ENCODE data around the gene GALNT18.

Gene GALNT18

DNA sequence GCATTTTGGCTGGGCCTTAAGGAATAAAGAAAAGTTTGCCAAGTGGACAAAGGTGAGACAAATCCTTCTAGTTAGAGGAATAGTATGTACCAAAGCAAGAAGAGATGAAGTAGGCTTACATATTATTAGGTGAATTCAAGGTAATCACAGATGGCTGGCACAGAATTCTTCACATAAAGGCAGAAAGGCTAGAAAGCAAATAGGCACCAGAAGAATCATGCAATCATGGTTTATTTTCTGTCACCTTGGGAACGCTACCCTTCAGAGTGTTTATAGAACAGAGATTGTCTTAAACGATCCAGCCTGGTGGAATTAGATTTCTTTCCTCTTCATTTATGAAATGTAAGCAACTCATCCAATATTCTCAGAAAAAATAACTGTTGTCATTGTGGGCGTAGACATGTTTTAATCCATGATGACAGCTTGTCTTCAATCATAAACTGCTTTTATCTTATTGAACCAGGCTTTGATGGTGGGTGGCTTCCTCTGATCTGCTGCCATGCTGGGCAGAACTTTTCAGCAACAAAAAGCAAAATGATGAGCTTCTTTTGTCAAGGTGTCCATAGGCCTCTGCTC lies 219.8 kb downstream of the GALNT18 start:
- DNase-seq = no peak

GRCh38 chr11:11400635-11401232 lies 221.1 kb downstream of the GALNT18 start:
- peak; percentile 12 for DNase-seq

DNA sequence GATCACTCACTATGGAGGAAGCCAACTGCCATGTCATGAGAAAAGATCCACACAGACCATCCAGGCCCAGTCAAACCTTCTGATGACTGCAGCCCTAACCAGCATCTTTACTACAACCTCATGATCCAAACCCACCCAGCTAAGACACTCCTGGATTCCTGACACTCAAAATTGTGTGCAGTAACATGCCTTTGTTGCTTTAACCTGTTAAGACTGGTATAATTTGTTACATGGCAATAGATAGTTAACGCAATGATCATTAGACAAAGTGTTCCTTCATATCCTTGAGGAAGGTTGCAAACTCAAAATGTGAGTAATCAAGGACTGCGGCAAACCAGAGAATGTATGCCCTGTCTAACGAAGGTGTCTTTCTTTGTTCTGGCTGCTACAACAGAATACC lies 221.7 kb downstream of the GALNT18 start:
- no peak for DNase-seq

DNA sequence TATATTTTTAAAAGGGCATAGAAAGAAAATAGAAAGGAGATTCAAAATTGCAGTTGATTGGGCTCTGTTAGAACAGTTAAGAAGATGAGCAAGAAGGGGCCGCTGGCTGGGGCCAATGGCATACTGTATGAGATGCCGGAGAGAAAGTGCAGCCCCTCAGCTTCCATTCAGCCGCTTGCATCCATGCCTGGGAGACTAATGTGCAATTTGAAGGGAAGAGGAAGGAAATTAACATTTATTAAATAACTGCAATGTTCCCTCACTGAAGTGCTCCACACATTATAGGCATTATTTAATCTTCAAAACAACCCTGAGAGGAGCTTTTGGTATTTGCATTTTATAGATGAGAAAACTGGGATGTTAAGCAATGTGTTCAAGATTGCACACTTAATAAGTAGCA lies 224.0 kb downstream of the GALNT18 start:
- no peak for DNase-seq

GRCh38 chr11:11397036-11397415 lies 224.8 kb downstream of the GALNT18 start:
- no peak for DNase-seq

- DNase-seq = peak; percentile 79
Observed at GRCh38 chr11:11396301-11397035, 225.3 kb downstream of the GALNT18 start.

DNA sequence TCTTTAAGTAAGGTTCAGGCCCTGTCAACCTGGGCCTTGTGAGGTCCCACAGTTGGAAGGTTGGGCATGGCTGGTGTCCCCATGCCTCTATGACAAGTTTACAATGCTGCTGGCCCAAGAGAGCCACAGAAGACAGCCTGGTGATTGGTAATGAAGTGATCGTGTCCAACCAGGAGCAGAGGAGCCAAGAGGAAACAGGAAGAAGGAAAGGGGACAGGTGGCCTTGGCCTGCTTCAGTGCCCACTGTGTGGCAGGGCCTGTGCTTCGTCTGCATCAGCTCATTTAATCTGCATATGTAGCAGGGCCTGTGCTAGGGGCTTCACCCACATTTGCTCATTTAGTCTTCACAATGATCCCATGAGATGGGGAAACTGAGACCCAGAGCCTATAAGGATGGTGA lies 226.7 kb downstream of the GALNT18 start:
- DNase-seq = no peak

DNA sequence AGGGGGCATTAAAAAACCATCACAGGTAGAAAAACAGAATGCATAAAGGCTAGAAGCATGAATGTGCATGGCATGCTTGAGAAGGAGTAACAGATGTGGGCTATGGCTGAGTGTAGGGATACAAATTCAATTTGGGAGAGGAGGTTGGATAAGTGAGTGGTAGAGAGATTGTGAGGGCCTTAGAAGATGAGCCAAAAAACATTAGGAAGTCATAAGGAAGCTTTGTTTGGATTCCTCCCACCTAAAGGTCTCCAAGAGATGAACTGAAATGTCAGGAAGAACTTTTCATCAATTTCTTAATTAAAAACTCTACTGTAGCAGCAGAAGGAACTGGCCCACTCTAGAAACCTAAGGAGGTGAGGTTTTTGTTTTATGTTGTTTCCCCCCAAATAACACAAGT lies 227.6 kb downstream of the GALNT18 start:
- no peak for DNase-seq

DNA sequence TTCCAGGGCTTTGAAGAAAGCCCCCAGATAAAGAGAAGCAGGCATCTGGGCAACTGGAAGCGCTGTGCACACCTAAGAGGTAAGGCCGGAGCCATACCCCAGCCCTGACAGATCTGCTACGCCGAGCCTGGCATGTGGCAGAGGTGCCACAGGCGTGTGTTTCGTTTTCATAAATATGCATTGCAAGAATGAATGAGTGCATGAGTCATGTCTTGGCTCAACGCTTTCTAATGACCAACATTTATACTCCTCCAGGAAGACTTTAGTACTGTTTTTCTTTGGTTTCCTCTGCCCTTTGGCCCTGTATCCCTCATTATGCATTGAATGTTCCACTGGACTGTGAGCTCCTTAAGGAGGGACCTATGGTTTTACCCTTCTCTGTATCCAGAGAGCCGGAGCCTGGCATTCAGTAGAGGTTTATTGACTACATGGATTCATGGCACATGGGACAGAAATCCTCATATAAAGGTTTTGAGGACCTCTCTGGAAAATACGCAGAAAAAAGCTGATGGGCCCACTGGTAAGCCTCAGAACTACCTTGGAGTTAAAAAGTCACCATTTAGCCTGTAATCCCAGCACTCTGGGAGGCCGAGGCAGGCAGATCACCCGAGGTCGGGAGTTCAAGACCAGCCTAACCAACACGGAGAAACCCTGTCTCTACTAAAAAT lies 229.9 kb downstream of the GALNT18 start:
- peak; percentile 83 for DNase-seq

DNA sequence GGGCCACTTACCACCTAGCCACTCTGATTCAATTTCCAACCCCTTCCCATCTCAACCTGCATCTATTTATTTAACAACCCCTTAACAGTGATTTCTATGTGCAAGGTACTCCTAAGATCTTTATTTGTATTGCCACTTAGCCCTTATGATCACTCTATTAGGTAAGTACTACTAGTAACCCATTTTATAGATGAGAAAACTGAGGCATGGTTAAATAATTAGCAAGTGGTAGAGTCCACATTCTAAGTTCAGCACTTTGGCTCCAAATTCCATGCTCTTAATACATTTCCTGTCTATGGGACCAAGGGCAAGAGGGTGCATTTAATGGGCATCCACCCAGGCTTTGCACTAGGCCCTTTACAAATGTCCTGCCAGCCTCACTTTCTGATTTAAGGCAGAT lies 230.6 kb downstream of the GALNT18 start:
- no peak for DNase-seq

DNA sequence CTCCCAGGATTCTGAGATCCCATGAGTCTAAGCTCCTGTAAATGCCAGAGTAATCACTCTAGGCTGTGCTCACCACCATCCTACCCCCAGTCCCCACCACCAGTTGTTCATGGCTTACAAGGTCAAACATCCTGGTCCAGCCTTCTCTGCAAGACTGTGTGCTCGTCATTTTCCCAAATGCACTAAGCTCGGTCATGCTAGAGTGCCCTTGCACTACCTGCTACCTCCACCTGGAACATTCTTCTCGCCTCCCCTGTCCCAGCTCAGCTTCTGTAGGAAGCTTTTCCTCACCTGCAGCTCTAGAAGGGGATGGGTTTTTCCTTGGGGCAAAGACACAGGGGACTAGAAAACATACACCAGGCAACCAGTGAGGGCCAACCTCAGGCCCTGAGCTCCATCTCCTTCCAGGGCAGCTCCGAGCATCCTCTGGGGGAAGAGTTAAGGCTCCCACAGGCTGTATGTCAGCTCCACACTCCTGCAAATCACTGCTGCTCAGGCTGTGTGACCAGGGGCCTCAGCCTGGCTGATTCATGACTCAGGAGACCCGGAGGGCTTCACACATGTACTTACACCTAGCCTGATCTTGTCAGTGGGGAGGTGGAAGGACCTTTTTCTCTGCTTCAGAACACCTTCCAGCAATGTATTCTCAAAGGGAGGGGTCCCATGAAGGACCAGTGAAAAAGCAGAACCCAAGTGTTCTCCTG lies 231.6 kb downstream of the GALNT18 start:
- DNase-seq = no peak

DNA sequence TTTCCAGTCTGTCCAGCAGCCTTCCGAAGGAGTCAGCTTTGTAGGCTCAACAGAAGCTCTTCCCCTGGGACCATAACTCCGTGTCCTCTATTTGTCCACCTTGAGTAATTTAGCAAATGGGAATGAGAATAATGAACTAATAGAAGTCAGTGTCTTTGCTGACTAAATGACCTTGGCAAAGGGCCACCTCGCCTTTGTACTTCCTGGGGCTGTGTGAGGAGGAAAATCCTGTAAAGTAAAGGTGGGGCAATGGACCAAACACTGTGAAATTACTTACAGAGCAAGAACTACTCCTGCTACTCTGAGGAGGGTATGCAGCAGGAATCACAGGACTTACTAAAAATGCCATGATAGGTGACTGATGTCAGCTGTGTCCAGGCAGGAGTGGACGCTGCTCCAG lies 232.6 kb downstream of the GALNT18 start:
- no peak for DNase-seq

GRCh38 chr11:11387622-11388305 lies 234.0 kb downstream of the GALNT18 start:
- DNase-seq = no peak

GRCh38 chr11:11387207-11387606 lies 234.6 kb downstream of the GALNT18 start:
- DNase-seq = no peak

- no peak for DNase-seq
Observed at GRCh38 chr11:11384829-11385228, 237.0 kb downstream of the GALNT18 start.

DNA sequence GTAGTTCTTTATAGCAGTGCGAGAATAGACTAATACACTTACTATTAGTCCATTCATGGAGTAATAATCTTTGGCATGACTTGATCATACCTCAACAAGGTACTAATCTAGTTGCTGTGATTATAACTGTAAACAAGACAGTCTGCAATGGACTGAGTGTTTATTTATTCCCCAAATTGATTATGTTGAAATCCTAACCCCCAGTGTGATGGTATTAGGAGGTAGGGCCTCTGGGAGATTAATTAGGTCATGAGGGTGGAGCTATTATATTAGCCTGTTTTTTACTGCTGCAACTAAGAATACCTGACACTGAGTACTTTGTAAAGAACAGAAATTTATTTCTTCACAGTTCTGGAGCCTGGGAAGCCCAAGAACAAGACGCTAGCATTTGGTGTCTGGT lies 237.8 kb downstream of the GALNT18 start:
- DNase-seq = no peak

GRCh38 chr11:11382858-11383532 lies 238.8 kb downstream of the GALNT18 start:
- DNase-seq = no peak

GRCh38 chr11:11381471-11382105 lies 240.2 kb downstream of the GALNT18 start:
- no peak for DNase-seq

DNA sequence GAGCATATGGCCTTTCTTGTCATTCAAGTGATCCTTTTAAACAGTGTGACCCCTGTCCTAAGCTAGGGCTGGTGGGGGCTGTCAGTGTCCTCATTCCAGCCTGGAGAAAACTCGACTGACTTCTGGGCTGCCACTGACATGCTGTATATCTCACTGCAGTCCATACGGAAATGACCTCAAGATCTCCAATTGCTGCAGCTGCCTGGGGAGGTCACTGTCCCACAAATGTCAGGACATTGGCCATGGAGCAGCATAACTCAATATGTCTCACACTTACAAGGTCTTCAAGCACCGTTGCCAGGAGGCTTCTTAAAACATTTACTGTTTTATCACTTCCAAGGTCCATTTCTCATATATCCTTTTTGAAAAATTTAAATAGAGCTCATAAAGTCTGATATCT lies 240.9 kb downstream of the GALNT18 start:
- DNase-seq = no peak

DNA sequence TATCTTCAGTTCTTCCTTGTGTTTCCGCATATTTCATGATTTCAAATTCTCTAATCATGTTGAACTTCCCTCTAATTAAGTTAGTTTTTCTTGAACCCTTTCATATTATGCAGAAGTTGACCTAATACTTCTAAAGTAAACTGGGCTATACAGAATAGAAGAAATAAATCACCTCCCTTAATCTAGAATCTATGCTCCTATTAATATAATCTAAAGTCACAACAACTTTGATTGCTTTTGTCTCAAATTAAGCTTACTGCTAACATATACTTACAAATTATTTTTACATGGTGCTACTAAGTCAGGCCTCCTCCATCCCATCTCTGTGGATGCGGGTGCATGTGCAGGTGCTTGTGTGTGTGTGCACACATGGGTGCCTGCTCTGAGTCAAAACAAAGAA lies 241.5 kb downstream of the GALNT18 start:
- DNase-seq = no peak

DNA sequence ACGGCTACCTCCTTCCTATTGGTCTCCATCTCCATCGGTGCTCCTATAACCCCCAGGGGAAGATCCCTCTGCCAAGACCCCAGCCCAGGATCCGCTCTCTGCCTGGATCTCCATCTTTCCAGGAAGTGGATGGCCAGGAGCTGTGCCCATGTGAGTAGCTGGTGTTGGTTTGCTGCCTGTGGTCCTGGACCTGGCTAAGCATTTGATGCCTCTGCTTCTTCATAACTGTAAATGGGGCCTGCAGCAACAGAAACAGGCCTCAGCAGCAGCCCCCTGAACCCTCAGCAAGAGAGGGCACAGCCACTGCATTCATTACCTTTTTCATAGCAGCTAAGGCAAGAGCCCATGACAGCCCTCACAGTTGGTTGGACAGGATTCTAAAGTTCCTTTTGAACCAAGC lies 242.1 kb downstream of the GALNT18 start:
- DNase-seq = no peak

Data from EL (cell line).